Measurements from ENCODE around the gene CHST9.

Gene CHST9

DNA sequence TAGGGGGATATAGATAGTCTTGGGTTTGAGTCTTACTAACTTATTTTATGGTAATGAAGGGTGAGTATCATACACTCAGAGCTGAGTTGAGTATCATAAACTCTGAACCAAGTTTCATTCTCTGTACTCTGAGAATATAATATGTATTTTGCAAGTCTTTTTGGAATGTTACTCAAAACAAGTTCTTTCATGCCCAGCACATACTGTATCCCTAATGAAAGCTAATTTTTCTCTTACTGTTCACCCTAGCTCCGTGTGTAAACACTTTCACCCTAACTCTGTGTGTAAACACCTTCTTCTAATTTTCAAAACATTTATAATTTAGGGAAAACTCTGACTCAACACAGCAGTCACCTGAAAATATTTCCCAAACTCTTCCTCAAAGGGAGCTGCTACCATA is 29.7 kb upstream of the CHST9 start:
- no peak overlapping the region for H3K4me3 ChIP-seq (ENCODE audit: low read depth, low read length)
- TF ChIP-seq, protein P1, sequence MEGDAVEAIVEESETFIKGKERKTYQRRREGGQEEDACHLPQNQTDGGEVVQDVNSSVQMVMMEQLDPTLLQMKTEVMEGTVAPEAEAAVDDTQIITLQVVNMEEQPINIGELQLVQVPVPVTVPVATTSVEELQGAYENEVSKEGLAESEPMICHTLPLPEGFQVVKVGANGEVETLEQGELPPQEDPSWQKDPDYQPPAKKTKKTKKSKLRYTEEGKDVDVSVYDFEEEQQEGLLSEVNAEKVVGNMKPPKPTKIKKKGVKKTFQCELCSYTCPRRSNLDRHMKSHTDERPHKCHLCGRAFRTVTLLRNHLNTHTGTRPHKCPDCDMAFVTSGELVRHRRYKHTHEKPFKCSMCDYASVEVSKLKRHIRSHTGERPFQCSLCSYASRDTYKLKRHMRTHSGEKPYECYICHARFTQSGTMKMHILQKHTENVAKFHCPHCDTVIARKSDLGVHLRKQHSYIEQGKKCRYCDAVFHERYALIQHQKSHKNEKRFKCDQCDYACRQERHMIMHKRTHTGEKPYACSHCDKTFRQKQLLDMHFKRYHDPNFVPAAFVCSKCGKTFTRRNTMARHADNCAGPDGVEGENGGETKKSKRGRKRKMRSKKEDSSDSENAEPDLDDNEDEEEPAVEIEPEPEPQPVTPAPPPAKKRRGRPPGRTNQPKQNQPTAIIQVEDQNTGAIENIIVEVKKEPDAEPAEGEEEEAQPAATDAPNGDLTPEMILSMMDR (IDR thresholded peaks at IDR 0.05; ENCODE audit: control insufficient read depth, extremely low read depth, insufficient read depth), result no peak
- no peak for DNase-seq (ENCODE audit: low read depth)

DNA sequence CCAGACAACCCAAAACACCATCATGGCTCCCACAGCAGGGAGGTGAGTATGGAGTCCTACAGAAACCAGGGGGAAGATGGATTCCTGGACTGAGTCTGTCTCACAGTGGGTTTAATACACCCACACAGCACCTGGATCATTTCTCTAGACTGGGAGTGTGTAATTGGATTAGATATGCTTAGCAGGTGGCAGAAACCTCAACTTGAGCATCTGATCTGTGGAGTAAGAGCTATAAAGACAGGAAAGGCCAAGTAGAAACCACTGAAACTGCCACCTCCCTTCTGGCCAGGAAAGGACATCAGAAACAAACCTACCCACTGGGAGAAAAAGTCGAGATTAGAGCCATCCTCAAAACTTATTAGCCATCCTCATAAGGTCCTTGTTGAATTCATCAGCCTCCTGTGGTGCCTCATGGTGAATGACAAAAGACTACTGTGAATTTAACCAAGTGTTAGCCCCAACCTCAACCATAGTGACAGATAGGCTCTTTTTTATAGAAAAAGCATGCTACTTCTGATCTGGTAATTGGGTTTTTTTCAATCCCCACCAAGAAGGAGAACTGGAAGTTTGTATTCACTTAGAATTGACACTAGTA is 28.1 kb upstream of the CHST9 start:
- no peak overlapping the region for H3K4me3 ChIP-seq (ENCODE audit: low read depth, low read length)
- TF ChIP-seq, protein P1 (IDR thresholded peaks at IDR 0.05; ENCODE audit: control insufficient read depth, extremely low read depth, insufficient read depth), result no peak
- no peak for DNase-seq (ENCODE audit: low read depth)

DNA sequence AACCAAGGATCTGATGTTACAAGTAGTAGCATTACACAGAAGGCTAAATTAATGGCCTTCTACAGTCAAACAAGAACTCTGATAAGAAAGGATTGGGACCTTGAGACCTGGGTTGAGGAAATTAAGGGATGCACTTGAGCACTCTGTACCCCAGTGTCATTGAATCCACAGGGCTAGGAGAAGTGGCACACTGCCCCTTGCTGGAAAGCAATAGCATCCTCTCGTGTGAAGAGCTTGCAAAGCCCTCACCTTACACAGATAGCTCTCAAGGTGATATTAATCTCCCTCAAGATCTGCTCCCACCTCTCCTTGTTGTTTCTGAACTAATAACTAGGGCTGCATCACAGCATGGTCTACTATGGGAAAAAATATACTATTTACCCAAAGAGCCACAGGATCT is 26.5 kb upstream of the CHST9 start:
- H3K4me3 ChIP-seq (ENCODE audit: low read depth, low read length), result no peak overlapping the region
- TF ChIP-seq, protein P1 (IDR thresholded peaks at IDR 0.05; ENCODE audit: control insufficient read depth, extremely low read depth, insufficient read depth), result no peak
- DNase-seq (ENCODE audit: low read depth), result no peak

DNA sequence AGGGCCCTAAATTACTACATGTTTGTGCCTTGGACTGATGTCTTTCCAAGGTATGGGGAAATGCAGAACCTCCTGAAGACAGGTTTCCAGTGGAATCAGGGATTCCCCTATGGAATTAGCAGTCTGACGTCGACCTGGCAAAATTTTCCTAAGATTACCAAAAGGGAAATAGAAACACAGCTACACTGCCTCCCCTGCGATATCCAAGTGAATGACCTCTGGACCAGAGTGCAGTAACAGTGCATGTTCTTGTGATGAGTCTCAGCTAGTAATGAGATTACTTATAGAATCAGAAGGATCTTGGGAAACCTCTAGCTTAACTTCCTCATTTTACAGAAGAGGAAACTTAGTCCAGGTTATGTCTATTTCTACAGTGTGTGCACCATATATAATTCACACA is 21.3 kb upstream of the CHST9 start:
- TF ChIP-seq, protein P1 (IDR thresholded peaks at IDR 0.05; ENCODE audit: control insufficient read depth, extremely low read depth, insufficient read depth), result no peak
- H3K4me3 ChIP-seq (ENCODE audit: low read depth, low read length), result no peak overlapping the region
- DNase-seq (ENCODE audit: low read depth), result no peak

DNA sequence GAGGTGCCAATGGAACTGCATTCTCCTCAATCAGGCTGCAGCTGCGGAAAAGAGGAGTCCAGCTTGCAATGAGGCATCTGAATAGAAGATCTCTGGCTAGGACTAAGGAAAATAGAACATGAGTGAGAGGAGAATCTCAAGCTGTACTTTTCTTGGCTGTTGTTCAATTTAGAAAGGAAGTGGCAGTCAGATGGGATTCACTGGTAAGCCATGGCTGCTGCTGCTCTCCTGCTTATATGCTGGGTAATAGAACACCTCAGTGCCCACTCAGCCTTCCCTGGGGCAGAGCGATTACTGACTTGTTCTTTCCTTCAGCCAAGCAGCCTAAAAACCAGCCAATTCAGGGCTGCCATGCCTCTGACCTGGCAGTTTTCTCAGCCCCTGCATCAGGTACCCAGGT is 17.6 kb upstream of the CHST9 start:
- TF ChIP-seq, protein P1 (IDR thresholded peaks at IDR 0.05; ENCODE audit: control insufficient read depth, extremely low read depth, insufficient read depth), result no peak
- no peak overlapping the region for H3K4me3 ChIP-seq (ENCODE audit: low read depth, low read length)
- no peak for DNase-seq (ENCODE audit: low read depth)

DNA sequence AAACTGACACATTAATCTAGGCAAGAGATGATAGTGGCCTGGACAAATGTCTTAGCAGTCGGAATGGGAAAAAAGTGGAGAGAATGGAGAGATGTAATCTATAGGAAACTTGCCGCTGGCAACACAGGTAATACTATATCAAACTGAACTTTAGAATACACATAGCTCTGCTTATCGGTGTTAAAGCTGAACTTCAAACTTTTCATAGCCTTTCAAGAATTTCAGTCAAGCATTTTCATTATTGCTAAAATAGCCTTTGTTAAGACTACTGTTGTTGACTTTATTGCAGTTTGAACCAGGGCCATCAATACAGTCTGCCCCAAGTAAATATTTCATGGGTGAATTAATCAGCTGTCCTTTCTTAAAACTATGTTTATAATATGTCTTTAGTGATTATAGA is 12.9 kb upstream of the CHST9 start:
- DNase-seq (ENCODE audit: low read depth), result no peak
- H3K4me3 ChIP-seq (ENCODE audit: low read depth, low read length), result no peak overlapping the region
- TF ChIP-seq, protein P1 (IDR thresholded peaks at IDR 0.05; ENCODE audit: control insufficient read depth, extremely low read depth, insufficient read depth), result no peak

DNA sequence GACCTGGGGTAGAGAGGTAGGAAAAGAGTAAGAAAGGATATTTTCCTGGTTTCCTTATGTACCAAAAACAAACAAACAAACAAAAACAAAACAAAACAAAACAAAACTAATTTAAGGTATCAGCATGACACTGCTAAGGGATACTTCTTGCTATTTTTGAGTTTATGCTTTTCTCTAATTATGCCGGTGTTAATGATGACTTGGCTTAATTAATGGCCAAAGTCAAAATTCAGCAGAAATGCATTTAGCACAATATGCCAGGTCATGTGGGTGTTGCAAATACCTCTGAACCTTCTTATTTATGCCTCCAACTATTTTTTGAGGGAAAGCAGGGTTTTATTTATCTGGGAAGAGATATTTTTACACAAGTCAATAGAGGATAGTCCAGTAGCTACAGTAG is 3.2 kb upstream of the CHST9 start:
- no peak for DNase-seq (ENCODE audit: low read depth)
- H3K4me3 ChIP-seq (ENCODE audit: low read depth, low read length), result no peak overlapping the region
- TF ChIP-seq, protein P1 (IDR thresholded peaks at IDR 0.05; ENCODE audit: control insufficient read depth, extremely low read depth, insufficient read depth), result no peak

Data from LNCaP clone FGC (cell line).